GM15510 (cell line): Measurements from ENCODE around the gene BAZ2B.

Experiments
- POLR2A ChIP-seq: IDR thresholded peaks from 3 replicates; pipeline ENCODE4 v1.6.1; 2011; ENCODE audit warnings: borderline replicate concordance; ENCODE audit not compliant: insufficient read length; ENCODE audit errors: extremely low read depth

The BAZ2B gene

GRCh38 chr2:159539701-159540100 is 76.6 kb downstream of the BAZ2B start:
- TF ChIP-seq POLR2A = no peak

GRCh38 chr2:159538801-159539200 is 77.5 kb downstream of the BAZ2B start:
- no peak for TF ChIP-seq POLR2A

- TF ChIP-seq POLR2A = no peak
Measured at GRCh38 chr2:159531475-159531874, 84.9 kb downstream of the BAZ2B start.

- TF ChIP-seq POLR2A = no peak
Measured at GRCh38 chr2:159526433-159526832, 89.9 kb downstream of the BAZ2B start.

- no peak for TF ChIP-seq POLR2A
Measured at GRCh38 chr2:159525012-159525411, 91.3 kb downstream of the BAZ2B start.

GRCh38 chr2:159521272-159521671 is 95.1 kb downstream of the BAZ2B start:
- TF ChIP-seq POLR2A = no peak

GRCh38 chr2:159518321-159519005 is 97.9 kb downstream of the BAZ2B start:
- TF ChIP-seq POLR2A = no peak

GRCh38 chr2:159516241-159516758 is 100.0 kb downstream of the BAZ2B start:
- peak; percentile 36 for TF ChIP-seq POLR2A

- TF ChIP-seq POLR2A = no peak
Measured at GRCh38 chr2:159515441-159515840, 100.9 kb downstream of the BAZ2B start.

- no peak for TF ChIP-seq POLR2A
Measured at GRCh38 chr2:159513745-159514144, 102.6 kb downstream of the BAZ2B start.

GRCh38 chr2:159508140-159508539 is 108.2 kb downstream of the BAZ2B start:
- TF ChIP-seq POLR2A = no peak

GRCh38 chr2:159506764-159507440 is 109.4 kb downstream of the BAZ2B start:
- no peak for TF ChIP-seq POLR2A

- no peak for TF ChIP-seq POLR2A
Measured at GRCh38 chr2:159506202-159506601, 110.1 kb downstream of the BAZ2B start.

GRCh38 chr2:159505196-159505595 is 111.2 kb downstream of the BAZ2B start:
- TF ChIP-seq POLR2A = no peak

GRCh38 chr2:159501743-159502142 is 114.6 kb downstream of the BAZ2B start:
- TF ChIP-seq POLR2A = no peak

GRCh38 chr2:159497847-159498246 is 118.5 kb downstream of the BAZ2B start:
- TF ChIP-seq POLR2A = no peak
